Measurements from ENCODE around the gene AKAP3. TPM values are rescaled to one million over a fixed set of nuclear protein-coding genes. Genes with fewer than 3 reads are reported as not detected.

AKAP3 gene
- 0.21 TPM for total RNA-seq

DNA sequence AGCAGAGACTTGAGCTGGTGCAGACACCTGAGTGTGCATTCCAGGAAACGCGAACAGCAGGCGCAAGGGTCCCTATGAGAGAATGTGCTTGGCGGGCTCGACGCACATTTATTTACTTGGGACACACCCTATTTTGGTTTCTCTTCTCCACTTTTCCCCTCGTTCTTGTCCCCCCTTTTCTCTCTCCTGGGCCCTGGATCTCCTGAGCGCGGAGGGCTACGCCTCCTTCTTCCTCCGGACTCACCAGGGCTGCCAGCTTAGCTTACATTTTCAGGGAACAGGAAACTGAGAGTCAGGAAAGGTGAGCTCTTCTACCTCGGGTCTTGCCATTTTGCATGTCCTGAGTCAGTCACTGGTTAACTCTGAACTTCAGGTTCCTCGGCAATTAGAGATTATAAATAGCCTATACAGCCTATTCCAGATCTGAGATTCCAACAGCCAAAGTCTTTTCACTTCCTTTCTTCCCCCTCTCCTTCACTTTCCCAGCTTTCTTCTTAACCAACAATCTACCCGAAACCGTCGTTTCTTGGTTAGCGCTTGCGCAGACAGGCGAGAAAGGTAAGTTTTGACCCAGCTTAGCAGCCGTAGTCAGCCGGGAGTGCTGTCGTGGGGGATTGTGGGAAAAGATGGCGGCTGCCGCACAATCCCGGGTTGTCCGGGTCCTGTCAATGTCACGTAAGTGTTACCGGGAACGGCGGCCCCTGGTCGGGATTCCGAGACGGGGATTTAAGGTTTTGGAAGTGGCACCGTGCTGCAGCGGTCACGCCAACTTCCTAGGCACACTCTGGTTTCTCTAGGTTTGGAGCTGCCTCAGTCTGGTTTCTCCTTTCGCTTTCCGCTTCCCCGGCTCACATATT, at the start of gene AKAP3, which contains the start of gene NDUFA9:
Gene AKAP3, minus strand, starts transcription at position 551 of the 857 bp plus-strand sequence. CDS start 10,855 bp downstream, outside the sequence.
Gene NDUFA9, plus strand, starts transcription at position 614 of the 857 bp plus-strand sequence. Its CDS starts 13 bp downstream, at position 627.
- DNase-seq, result peak; percentile 95

DNA sequence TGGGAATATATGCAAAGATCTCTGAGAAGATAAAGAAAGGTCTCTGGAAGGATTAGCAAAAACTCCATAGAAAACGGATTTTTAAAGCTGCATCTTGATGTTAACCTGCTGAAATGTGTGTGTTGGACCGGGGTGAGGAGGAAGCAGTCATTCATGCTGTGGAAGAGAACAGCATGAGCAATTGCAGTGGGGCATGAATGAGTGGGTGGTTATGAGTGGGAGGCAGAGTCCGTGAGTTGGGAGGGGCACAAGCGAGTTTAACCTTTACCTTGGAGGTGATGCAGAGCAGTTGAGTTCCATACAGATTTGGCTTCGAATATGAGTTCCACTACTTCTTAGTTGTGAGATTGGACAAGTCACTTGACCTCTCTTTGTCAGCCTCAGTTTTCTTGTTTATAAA, 41.9 kb upstream of the AKAP3 start:
- DNase-seq, result no peak

DNA sequence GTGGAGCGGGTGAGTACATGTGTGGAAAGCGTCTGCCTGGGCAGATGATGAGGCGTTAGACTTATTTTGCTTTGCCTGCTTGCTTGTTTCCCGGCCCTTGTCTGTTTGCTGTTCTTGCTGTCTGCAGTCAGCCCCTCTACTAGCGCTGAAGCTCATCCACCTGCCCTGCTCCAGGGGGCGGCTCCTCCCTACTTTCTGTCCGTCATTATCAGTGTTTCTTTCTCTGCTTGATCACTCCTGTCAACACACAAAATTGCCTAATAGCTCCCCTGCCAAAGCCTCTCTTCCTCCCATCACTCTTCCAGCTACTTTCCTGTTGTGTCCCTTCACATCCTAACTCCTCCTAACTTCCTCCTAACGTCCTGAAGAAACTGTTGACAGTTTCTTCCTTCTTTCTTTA, 36.5 kb upstream of the AKAP3 start:
- no peak for DNase-seq

DNA sequence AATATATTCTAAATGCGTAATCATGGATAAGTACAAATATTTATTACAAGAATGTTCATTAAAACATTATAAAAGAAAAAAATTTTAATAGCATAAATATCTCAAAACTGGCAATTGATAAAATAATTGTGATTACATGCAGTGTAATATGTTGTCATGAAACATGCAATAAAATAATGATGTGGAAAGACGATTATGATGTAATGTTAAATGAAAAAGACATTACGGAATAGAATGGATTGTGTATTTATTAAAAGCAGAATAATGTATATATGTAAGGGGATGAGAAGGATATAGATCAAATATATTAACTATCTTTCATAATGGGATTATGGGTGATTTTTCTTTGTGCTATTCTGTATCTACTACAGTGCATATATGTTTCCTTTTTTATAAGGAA, 32.9 kb upstream of the AKAP3 start:
- DNase-seq, result no peak

DNA sequence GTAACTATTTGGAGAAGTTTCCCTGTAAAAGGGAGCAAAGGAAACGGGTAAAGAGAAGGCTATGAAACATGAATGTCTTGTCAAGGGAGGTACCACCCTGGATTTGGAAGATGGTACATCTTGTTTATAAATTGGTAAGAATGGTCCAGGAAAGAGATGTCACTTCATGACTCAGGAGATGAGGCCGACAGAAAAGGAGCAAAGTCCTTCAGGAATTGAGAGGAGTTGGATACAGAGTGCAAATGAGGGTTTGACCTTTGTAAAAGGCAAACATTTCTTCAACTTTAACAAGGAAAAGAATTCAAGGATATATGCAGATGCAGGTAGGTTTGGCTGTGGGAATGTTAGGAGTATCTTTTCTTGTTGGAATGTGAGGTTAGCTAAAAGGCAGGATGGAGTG, 30.9 kb upstream of the AKAP3 start:
- no peak for DNase-seq

DNA sequence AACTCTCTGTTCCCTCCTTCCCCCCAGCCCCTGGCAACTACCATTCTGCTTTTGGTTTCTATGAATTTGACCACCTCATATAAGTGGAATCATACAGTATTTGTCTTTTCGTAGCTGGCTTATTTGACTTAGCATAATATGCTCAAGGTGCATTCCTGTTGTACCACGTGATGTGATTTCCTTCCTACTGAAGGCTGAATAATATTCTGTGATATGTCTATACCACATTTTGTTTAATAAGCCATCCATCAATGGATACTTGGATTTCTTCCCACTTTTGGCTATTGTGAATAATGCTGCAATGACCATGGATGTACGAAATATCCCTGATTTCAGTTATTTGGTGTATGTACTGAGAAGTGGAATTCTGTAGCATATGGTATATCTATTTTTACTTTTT, 16.4 kb upstream of the AKAP3 start:
- no peak for DNase-seq

DNA sequence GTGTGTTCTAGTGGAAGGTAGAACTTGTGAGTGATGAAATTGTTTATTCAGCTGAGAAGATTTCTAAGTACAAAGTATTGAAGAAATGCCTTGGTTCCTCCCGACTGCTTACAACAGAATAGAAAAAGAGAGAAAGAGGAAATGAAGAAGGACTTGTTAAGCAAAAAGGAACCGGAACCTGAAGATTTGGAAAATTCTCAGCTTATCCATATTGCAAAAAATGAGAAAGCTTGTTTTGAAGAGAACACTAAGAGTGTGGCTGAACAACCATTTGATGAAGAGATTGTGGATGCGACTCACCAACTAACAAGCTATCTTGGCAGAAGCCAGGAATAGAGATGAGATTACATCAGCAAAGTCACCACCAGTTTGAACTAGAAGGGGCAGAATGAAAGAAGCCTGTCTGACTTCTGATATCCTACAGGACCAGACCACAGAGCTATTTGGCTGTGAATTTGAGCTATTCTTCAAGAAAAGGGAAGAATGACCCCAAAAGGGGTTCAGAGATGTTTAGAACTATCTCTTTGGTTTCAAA, 15.2 kb upstream of the AKAP3 start:
- DNase-seq, result no peak

DNA sequence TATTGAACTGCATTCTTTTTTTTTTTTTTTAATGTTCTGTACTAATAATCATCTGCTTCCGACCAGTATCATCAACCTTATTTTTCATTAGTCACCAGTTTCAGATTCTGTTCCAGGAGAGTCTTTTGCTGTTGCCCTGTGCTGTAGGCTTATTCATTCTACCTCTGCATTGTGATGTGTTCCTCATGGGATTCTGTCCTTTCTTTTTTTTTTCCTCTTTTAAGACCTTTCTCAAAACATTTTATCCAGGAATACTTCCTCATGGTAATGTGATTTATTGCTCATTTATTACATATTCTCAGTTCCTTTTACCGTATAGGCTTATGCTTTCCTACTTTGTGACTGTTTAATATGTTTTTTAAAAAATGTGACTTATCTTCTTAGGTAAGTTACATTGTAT, 4.8 kb upstream of the AKAP3 start:
- DNase-seq, result no peak

DNA sequence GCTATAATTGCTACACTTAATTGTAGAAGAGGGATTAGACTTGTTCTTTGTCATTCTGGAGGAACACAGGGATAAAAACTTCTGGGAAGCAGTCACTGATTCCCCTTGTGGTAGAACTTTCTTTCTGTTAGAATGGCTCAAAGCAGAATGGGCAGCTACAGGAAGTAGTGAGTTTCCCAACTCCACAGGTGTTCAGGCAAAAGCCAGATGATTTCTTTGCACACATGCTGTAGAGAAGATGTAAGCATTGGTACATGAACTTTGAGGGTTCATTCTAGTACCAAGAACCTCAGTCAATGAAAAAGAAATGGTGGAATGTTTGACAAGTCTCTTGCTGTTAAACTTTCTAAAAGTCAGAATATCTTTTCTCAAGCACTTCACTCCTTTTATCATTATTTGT, 4.4 kb upstream of the AKAP3 start:
- DNase-seq, result no peak

DNA sequence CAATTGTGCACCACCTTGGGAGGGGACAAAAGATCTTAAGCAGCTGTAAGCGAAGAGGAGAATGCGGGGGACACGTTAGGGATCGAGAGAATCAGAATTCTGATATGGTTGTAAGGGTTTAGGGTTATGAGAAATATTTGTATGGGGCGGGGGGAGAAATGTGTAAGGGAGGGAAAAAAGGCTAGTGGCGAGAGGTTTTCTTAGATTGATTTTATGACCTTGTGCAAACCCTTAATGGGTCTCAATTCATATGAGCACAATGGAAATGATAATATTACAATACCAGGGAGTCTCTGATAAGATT, 459 bp upstream of the AKAP3 start:
- no peak for DNase-seq

DNA sequence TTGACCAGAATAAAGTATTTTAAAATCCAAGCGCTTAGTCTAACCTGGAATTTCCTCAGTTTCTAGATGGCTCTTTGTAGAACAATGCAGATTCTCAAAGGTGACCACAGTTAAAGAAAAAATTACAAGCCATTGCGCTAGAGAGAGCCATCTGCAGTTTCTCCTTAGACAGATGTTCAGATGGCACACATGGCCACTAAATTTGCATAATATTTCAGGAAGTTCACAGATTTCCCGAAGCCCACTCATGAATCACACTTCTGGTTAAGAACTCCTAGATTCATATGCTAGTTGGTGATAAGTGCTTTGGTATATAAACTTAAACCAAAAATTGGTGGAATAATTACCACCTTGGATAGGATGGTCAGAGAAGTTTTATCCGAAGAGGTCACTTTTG, 749 bp downstream of the AKAP3 start:
- DNase-seq, result no peak

DNA sequence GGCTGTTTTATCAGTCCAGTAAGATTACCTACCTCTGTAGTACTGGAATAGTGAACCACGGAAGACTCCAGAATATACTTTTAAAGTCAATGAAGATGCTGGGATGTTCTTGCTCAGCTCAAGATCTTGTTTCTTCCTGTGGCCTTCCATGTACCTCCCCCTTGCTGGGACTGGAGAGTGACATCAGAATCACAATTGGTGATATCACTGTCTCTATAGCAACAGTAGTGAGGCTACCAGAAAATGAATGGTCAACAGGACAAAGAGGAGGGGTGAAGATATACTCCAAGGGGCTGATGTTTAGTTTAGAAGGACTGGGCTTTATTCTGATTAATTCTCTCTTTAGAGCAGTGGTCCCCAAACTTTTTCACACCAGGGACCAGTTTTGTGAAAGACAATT, 3.8 kb downstream of the AKAP3 start:
- no peak for DNase-seq

DNA sequence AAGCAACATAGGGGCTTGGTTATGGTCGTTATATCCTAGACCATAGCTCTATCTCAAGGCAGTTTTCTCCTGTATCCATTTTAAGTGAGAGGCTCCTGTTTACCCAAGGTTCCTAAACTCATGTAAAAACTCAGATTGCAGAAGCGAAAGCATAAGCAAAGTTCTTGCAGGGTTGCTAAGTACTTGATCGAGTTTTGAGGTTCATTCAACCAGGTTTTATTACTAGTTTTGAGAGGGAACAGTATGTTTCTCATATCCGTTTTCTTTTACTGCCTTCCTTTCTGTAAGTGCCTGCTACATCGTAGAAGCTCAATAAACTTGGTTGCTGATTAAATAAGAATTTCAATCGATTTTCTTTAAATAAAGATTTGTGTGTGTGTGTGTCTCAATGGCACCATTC, 5.1 kb downstream of the AKAP3 start:
- DNase-seq, result no peak

DNA sequence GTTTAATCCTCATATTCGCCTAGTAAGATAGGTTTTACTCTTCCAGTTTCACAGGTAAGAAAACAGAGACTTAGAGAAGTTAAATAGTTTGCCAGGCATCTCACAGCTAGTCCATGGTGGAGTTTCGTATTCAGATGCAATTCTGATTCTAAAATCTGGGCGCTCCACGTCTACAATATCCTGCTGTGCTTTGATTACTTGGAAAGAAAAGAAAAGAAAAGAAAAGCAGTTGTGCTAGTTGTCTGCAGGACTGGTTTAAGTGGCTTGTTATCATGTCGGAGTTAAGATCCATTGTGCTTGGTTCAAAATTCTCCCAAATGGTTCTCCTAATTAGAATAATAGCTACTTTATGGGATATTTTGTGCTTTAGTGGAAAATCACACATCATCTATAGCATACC, 18.6 kb downstream of the AKAP3 start:
- no peak for DNase-seq

DNA sequence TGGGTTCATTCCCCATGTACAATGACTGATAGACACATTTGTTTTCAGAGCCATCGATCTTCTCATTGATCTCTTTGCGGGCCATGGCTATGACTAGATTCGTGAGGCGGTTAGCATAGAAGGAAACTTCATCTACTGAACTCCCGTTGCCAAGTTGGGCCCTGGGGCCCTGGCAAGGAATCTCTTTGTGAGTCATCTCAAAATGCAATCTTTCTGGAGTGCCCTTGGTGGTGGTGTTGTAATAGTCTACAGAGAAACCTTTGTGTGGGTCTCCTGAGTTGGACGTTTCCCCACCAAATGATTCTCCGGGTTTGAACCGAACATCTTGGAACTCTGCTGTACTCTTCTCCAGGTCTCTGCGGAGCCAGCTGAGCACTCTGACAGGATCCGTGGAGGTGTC, 20.4 kb downstream of the AKAP3 start:
- no peak for DNase-seq

DNA sequence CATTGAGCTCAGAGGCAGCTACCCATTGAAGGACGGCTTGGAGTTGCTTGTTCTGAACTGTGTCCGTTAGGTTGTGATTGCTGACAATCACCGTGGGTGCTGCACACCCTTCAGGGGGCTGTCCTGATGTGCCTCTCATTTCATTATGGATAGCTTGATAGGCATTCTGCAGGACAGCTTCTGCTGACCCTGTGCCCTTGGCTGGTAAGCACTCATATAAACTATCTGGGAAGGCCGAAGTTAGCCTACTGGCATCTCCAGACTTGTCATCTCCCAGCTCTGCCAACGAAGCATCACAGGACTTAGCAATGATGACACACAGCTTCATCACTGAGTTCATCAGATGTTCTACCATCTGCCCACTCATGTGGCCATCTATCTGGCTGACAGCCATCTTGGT, 22.3 kb downstream of the AKAP3 start:
- no peak for DNase-seq

DNA sequence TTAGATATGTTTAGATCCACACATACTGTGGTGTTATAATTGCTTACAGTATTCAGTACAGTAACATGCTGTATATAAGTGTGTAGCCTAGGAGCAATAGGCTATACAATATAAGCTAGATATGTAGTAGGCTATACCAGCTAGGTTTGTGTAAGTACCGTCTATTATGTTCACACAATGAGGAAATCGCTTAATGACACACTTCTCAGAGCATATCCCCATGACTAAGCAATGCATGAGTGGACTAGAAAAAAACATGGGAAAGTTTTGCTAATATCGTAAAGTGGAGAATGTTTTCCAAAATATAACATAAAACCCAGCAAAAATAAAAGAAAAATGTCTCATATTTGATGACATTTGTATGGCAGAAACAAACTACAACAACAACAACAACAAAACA, 27.3 kb downstream of the AKAP3 start:
- no peak for DNase-seq

DNA sequence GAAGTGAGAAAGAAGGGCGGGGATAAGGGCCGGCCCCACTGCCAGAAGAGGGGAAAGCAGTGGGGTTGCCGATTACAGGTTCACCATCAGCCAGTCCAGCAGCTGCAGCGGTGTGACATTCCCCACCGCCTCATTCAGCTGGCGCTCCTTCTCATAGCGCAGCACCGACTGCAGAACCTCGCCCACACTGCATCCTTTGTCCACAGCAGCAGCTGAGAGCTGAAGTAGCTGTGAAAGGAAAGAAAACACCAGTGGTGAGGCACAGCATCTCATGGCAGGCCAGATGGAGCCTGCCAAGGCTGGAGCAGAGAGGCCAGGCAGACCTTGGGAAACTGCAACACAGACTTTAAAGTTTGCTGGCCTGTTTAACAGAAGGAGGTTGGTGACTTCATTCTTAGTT, 33.2 kb downstream of the AKAP3 start:
- DNase-seq, result peak; percentile 51

DNA sequence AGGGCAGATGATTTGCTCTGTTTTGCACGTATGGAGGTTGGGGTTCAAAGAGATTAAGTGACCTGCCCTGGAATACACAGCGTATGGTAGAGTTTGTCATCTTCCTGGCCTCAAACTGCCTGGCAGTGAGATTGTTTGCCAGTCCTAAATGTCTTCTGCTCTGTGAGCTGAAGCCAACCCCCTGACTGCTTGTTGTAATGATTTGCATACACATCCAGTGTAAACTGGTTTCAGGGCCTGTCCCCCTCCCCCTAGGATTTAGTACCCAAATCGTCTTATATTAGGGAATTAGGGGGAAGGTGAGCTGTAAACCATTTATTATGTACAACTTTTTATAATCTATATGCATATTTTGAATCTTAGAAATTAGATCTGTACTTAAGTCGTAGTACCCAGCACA, 38.4 kb downstream of the AKAP3 start:
- no peak for DNase-seq

DNA sequence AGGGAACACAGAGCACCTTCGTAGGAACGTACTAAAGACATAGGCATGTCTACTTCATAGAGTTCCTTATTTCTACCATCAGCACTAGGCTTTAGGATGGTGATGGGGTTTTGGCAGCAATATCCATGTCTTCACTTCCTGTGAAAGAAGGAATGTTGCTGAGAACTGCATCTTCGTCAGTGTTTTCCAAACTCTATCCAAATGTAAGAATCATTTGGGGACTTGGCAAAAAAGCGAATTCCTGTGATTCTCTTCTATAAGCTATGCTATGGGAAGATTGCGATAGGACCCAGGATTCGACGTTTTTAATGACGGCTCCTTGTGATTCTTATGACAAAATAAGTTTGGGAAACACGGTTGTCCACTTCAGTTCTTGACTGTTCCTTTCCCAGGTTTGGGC, 39.8 kb downstream of the AKAP3 start:
- no peak for DNase-seq

DNA sequence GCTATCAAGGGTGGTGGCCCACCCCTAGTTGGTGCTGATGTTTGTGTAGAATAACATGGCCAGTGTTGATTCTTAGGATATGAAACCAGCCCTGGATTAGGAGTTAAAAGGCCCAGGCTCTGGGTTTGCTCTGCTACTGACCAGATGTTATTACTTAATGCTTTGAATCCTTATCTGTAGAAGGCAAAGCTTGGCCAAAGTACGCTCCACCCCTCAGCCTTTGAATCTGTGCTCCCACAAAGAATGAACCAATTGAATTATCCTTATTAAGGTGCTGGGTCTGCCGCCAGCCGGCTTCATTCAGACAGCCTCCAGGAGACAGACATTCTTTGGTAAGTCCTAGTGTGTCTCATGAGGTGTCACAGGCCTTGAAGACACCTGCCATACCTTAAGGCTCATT, 41.8 kb downstream of the AKAP3 start:
- no peak for DNase-seq

DNA sequence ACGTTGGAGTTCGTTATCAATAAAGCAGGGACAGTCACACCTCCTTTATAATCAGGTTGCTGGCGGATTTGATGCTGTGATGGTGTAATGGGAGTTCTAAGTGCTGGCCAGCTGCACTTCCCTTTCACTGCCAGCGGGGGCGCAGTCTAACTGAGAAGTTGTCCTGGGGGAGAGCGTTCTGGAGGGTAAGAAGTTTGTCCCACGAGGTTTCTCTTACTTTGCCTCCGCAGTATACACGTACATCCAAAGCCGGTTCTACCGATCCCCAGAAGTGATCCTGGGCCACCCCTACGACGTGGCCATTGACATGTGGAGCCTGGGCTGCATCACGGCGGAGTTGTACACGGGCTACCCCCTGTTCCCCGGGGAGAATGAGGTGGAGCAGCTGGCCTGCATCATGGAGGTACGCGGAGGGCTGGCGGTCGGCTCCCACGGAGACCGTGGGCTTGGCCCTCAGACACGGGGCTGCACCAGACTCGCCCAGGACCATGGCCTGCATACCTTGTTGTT, 44.1 kb downstream of the AKAP3 start:
- peak; percentile 89 for DNase-seq

DNA sequence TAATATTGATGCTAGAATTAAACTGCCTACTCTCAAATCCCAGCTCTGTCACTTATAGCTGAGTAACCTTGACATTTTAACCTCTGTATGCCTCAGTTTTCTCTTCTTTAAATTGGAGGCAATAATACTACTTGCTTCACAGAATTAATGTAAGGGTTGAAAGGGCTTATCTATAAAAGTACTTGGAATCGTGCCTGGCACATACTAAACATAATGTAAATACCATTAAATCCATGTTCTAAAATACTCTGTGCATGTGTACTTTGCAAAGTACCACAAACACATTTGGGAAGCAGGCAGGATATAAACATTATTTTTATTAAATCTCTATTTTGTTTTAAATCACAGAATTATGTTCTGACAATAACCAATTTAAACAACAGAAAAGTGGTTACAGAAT, 44.9 kb downstream of the AKAP3 start:
- DNase-seq, result no peak

DNA sequence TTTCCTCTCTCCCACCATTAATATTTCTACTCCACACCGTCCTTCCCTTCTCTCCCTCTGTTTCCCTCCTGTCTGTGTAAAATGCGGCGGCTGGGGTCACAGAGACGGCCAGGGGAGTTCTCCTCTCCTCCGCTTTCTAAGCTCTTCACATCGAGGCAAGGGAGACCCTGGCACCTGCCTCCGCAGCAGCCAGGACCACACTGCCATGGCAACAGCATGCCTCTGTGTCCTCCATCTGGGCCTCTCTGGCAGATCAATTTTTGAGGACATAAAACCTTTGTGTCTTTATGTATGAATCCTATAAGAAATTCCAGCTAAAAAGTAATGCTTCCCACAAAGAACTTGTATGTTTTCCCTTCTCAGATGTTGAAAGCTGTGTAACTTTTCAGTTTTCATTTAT, 45.4 kb downstream of the AKAP3 start:
- no peak for DNase-seq

Data from tongue (tissue), 2 donors.